DOHH2 (cell line): ENCODE measurements around the gene ABLIM2.

Experiments
- H3F3A ChIP-seq: fragments of 200-600 bp; sonication (generic), shearing (Covaris generic); 2 replicates; pipeline ENCODE4 v1.6.0; 2016; ENCODE audit warnings: antibody characterized with exemption, mild to moderate bottlenecking; ENCODE audit not compliant: control insufficient read depth, insufficient read depth
- H3K27ac ChIP-seq: fragments of 200-600 bp; sonication (generic); 2 replicates; pipeline ENCODE4 v1.5.1; 2014; ENCODE audit warnings: low read depth, mild to moderate bottlenecking, low read length, moderate library complexity
- H3K27me3 ChIP-seq: fragments of 200-600 bp; sonication (generic); 2 replicates; pipeline ENCODE4 v1.6.1; 2014; ENCODE audit warnings: mild to moderate bottlenecking, low read length, mixed read lengths; ENCODE audit not compliant: control insufficient read depth
- H3K36me3 ChIP-seq: fragments of 200-600 bp; sonication (generic); 2 replicates; pipeline ENCODE4 v1.6.1; 2014; ENCODE audit warnings: mild to moderate bottlenecking, low read length, moderate library complexity, mixed read lengths; ENCODE audit not compliant: control insufficient read depth
- H3K4me1 ChIP-seq: fragments of 200-600 bp; sonication (generic); 2 replicates; pipeline ENCODE4 v1.6.1; 2014; ENCODE audit warnings: mild to moderate bottlenecking, low read length, mixed read lengths; ENCODE audit not compliant: control insufficient read depth
- H3K4me2 ChIP-seq: fragments of 200-600 bp; sonication (generic); 2 replicates; pipeline ENCODE4 v1.6.0; 2014; ENCODE audit warnings: mild to moderate bottlenecking, low read length, moderate library complexity
- H3K4me3 ChIP-seq: fragments of 200-600 bp; sonication (generic); 2 replicates; pipeline ENCODE4 v1.5.1; 2014; ENCODE audit warnings: mild to moderate bottlenecking, low read length, mixed read lengths
- H3K79me2 ChIP-seq: fragments of 200-600 bp; sonication (generic); 2 replicates; pipeline ENCODE4 v1.6.1; 2014; ENCODE audit warnings: mild to moderate bottlenecking, low read length, mixed read lengths; ENCODE audit not compliant: control insufficient read depth
- H3K9me2 ChIP-seq: fragments of 200-600 bp; sonication (generic); replicated peaks from 2 replicates; pipeline ENCODE4 v1.6.1; 2014; ENCODE audit warnings: mild to moderate bottlenecking, low read length, mixed read lengths; ENCODE audit not compliant: control insufficient read depth
- H3K9me3 ChIP-seq: fragments of 200-600 bp; sonication (generic); 2 replicates; pipeline ENCODE4 v1.6.1; 2014; ENCODE audit warnings: antibody characterized with exemption, low read length, mixed read lengths; ENCODE audit not compliant: control insufficient read depth, insufficient read depth
- H4K20me1 ChIP-seq: fragments of 200-600 bp; sonication (generic); 2 replicates; pipeline ENCODE4 v1.6.0; 2014; ENCODE audit warnings: low read depth, mild to moderate bottlenecking, antibody characterized with exemption, low read length, moderate library complexity; ENCODE audit not compliant: control insufficient read depth, insufficient read depth
- CTCF ChIP-seq: fragments of 200-600 bp; sonication (generic); IDR thresholded peaks from one replicate; pipeline ENCODE4 v1.5.1; 2014; ENCODE audit warnings: antibody characterized with exemption, mild to moderate bottlenecking, low read depth, low read length; ENCODE audit not compliant: poor library complexity, severe bottlenecking
- EZH2phosphoT487 ChIP-seq: fragments of 200-600 bp; sonication (generic); IDR thresholded peaks from 2 replicates; pipeline ENCODE4 v1.6.1; 2017; ENCODE audit warnings: borderline replicate concordance, mild to moderate bottlenecking, antibody characterized with exemption, low read length, moderate library complexity, mixed read lengths

ABLIM2 gene

GRCh38 chr4:7976634-7977033 is 182.0 kb downstream of the ABLIM2 start:
- Histone ChIP-seq H3K4me1 (no peaks in the 10 kb centered on the region), H3K4me2 (no peak overlapping the region), H3K36me3 (no peaks in the 10 kb centered on the region), H3F3A (no peaks in the 10 kb centered on the region), H3K27ac (no peak overlapping the region), H3K79me2 (no peaks in the 10 kb centered on the region), H4K20me1 (no peaks in the 10 kb centered on the region), H3K9me3 (no peaks in the 10 kb centered on the region), H3K9me2 (no peaks in the 10 kb centered on the region), H3K27me3 (peaks cover 23% of the 10 kb centered on the region), H3K4me3 (no peak overlapping the region)
- TF ChIP-seq EZH2phosphoT487 (no peak), CTCF (no peak)

- Histone ChIP-seq H3F3A (no peaks in the 10 kb centered on the region), H4K20me1 (no peaks in the 10 kb centered on the region), H3K9me3 (no peaks in the 10 kb centered on the region), H3K4me3 (no peak overlapping the region), H3K27ac (no peak overlapping the region), H3K9me2 (no peaks in the 10 kb centered on the region), H3K79me2 (no peaks in the 10 kb centered on the region), H3K36me3 (no peaks in the 10 kb centered on the region), H3K4me1 (no peaks in the 10 kb centered on the region), H3K4me2 (no peak overlapping the region), H3K27me3 (peaks cover 23% of the 10 kb centered on the region)
- no peak for TF ChIP-seq CTCF
- no peak for TF ChIP-seq EZH2phosphoT487
These were observed 182.6 kb downstream of the ABLIM2 start for GRCh38 chr4:7976025-7976424.

- no peak for TF ChIP-seq EZH2phosphoT487
- TF ChIP-seq CTCF = no peak
- H3K27ac ChIP-seq = no peak overlapping the region
- no peaks in the 10 kb centered on the region for H3K36me3 ChIP-seq
- H3K4me3 ChIP-seq = no peak overlapping the region
- H3K79me2 ChIP-seq = no peaks in the 10 kb centered on the region
- H3K4me2 ChIP-seq = no peak overlapping the region
- no peaks in the 10 kb centered on the region for H3K9me2 ChIP-seq
- no peaks in the 10 kb centered on the region for H4K20me1 ChIP-seq
- no peaks in the 10 kb centered on the region for H3K9me3 ChIP-seq
- H3K27me3 ChIP-seq = peaks cover 16% of the 10 kb centered on the region
- no peaks in the 10 kb centered on the region for H3F3A ChIP-seq
- peaks cover 8% of the 10 kb centered on the region for H3K4me1 ChIP-seq
These were observed 184.2 kb downstream of the ABLIM2 start for GRCh38 chr4:7974425-7974824.

- Histone ChIP-seq H3K4me3 (no peak overlapping the region), H3K4me2 (no peak overlapping the region), H4K20me1 (no peaks in the 10 kb centered on the region), H3K79me2 (no peaks in the 10 kb centered on the region), H3K9me2 (no peaks in the 10 kb centered on the region), H3K4me1 (peaks cover 8% of the 10 kb centered on the region), H3K36me3 (no peaks in the 10 kb centered on the region), H3K27me3 (peaks cover 9% of the 10 kb centered on the region), H3F3A (no peaks in the 10 kb centered on the region), H3K9me3 (no peaks in the 10 kb centered on the region), H3K27ac (no peak overlapping the region)
- TF ChIP-seq CTCF (no peak), EZH2phosphoT487 (no peak)
These were observed 185.1 kb downstream of the ABLIM2 start for GRCh38 chr4:7973545-7973981.
